ENCODE results near the gene MAN2C1. TPM values are rescaled to one million over a fixed set of nuclear protein-coding genes. Genes with fewer than 3 reads are reported as not detected.
"Not testable (repeated sequence)": the region's sequence is repeated elsewhere in the genome, so short reads cannot be mapped to it uniquely, and the experiment has no call there.

Gene MAN2C1
- total RNA-seq, 1 experiment from 2014 or later = 148 TPM

DNA sequence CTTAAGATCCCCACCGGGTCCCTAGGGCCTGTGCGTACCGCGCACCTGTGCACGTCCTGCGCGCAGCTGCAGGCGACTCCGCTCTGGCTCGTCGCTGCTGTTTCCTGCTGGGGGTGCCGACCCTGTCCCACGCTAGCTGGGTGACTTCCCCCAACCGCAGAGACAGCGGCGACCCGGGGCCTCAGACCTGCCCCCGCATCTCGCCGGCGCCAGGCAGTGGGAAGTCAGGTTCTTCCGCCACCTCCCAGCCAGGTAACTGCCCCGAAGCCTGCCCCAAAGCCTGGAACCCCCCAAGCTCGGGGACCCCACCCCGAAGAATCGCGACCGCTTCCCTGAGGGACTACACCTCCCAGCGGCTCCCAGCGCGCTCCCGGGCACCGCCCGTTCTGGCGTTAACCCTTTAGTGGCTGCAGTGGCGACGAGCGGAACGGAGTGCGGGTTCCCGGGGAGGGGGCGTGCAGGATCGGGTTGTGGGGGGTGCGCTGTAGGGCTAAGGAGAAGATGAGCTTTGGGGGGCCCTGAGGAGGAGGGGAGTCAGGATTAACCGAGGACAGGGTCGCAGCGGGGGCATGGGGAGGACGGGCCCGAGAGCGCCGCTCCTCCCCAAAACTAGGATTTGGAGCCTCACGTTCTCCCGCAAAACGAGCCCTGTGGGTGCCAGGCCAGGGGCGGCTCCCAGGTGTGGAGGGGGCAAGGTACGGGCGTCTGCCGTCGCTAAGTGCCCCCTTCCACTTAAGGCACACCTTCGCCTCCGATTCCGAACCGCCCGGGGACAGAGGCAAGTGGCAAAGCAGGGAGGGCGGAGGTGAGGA, 21.0 kb downstream of the MAN2C1 start (continued):
- TF ChIP-seq, protein P1, sequence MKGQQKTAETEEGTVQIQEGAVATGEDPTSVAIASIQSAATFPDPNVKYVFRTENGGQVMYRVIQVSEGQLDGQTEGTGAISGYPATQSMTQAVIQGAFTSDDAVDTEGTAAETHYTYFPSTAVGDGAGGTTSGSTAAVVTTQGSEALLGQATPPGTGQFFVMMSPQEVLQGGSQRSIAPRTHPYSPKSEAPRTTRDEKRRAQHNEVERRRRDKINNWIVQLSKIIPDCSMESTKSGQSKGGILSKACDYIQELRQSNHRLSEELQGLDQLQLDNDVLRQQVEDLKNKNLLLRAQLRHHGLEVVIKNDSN (CRISPR knock-in tag; IDR thresholded peaks at IDR 0.05) = 0 out of 2 replicates have a peak, but pooled peaks have one; percentile 36
- TF ChIP-seq NR2C2 (CRISPR knock-in tag; IDR thresholded peaks at IDR 0.05) (no peak), ATF1 (CRISPR knock-in tag; IDR thresholded peaks at IDR 0.05) (no peak)
- TF ChIP-seq, protein P2, sequence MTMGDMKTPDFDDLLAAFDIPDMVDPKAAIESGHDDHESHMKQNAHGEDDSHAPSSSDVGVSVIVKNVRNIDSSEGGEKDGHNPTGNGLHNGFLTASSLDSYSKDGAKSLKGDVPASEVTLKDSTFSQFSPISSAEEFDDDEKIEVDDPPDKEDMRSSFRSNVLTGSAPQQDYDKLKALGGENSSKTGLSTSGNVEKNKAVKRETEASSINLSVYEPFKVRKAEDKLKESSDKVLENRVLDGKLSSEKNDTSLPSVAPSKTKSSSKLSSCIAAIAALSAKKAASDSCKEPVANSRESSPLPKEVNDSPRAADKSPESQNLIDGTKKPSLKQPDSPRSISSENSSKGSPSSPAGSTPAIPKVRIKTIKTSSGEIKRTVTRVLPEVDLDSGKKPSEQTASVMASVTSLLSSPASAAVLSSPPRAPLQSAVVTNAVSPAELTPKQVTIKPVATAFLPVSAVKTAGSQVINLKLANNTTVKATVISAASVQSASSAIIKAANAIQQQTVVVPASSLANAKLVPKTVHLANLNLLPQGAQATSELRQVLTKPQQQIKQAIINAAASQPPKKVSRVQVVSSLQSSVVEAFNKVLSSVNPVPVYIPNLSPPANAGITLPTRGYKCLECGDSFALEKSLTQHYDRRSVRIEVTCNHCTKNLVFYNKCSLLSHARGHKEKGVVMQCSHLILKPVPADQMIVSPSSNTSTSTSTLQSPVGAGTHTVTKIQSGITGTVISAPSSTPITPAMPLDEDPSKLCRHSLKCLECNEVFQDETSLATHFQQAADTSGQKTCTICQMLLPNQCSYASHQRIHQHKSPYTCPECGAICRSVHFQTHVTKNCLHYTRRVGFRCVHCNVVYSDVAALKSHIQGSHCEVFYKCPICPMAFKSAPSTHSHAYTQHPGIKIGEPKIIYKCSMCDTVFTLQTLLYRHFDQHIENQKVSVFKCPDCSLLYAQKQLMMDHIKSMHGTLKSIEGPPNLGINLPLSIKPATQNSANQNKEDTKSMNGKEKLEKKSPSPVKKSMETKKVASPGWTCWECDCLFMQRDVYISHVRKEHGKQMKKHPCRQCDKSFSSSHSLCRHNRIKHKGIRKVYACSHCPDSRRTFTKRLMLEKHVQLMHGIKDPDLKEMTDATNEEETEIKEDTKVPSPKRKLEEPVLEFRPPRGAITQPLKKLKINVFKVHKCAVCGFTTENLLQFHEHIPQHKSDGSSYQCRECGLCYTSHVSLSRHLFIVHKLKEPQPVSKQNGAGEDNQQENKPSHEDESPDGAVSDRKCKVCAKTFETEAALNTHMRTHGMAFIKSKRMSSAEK (CRISPR knock-in tag; IDR thresholded peaks at IDR 0.05; ENCODE audit: borderline replicate concordance) = no peak

DNA sequence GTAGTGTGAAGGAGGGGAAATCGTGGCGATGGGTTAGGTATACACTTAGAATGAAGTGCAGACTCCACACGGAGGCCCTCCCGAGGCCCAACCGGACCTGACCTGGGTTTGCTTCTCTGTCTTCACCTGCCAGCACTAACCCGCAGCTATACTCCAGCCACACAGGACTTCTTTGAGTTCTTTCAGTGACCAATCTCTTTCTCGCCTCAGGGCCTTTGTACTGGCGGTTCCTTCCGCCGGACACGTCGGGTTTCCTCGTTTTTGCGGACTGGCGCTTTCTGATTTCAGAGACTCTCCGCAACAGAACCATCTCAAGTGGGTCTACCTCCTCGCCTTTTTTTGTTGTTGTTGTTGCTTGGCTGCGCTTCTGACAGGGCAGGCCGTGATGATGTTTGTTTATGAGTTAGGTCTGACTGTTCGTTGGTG, 21.6 kb downstream of the MAN2C1 start, which contains the start of gene NEIL1:
Gene NEIL1 (plus strand): TSS at position 244 of the 426 bp plus-strand sequence. CDS start 1,867 bp downstream, outside the sequence.
- H3K9me3 Mint-ChIP-seq = no peaks in the 10 kb centered on the region
- H3K27ac Mint-ChIP-seq = no peak within 1 kb of the TSS
- no peak for DNase-seq (ENCODE audit: low spot score)
- POLR2A ChIA-PET = interaction anchor here (3.1 kb wide), 1 partner anchor 21 kb away, joined by 14 read pairs; the partner anchor contains the start of gene MAN2C1
- no peaks in the 10 kb centered on the region for H3K36me3 Mint-ChIP-seq
- TF ChIP-seq ETV6 (CRISPR knock-in tag; IDR thresholded peaks at IDR 0.05) (no peak), FOXK1 (CRISPR knock-in tag; IDR thresholded peaks at IDR 0.05) (0 out of 2 replicates have a peak, but pooled peaks have one; percentile 33)
- CTCF ChIA-PET = interaction anchor here (2.0 to 3.9 kb wide), 2 partner anchors 21 to 39 kb away, joined by 7 to 25 read pairs; partner anchors contain the start of gene MAN2C1
- ATAC-seq = peak; percentile 11
- H3K27me3 Mint-ChIP-seq (ENCODE audit: low read depth) = peaks cover 35% of the 10 kb centered on the region
- peaks cover 9% of the 10 kb centered on the region for H3K4me1 Mint-ChIP-seq
- H3K4me3 Mint-ChIP-seq = peak within 1 kb of the TSS; percentile 84

DNA sequence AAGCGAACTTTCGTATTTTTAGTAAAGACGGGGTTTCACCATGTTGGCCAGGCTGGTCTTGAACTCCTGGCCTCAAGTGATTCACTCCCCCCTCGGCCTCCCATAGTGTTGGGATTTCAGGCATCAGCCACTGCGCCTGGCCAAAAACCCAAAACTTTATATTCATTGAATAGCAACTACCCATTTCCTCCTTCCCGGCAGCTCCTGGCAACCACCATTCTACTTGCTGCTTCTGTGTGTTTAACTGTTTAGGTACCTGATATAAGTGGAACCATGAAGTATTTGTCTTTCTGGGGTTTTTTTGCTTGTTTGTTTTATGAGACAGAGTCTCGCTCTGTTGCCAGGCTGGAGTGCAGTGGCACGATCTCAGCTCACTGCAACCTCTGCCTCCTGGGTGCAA, 24.5 kb downstream of the MAN2C1 start:
- Mint-ChIP-seq H3K27me3 (ENCODE audit: low read depth) (peaks cover 24% of the 10 kb centered on the region), H3K27ac (peak overlapping the region; percentile 30; the same call in 1 of the 2 replicates)
- not testable (repeated sequence) for H3K36me3 Mint-ChIP-seq; DNase-seq (ENCODE audit: low spot score); H3K9me3 Mint-ChIP-seq; H3K4me3 Mint-ChIP-seq; H3K4me1 Mint-ChIP-seq; ATAC-seq
- ChIA-PET POLR2A (interaction anchor here (0.6 kb wide), 1 partner anchor 37 kb away, joined by 3 read pairs; no protein-coding TSS in a partner anchor), CTCF (interaction anchor here (2.1 kb wide), 1 partner anchor 24 kb away, joined by 7 read pairs; the partner anchor contains the start of gene MAN2C1)

DNA sequence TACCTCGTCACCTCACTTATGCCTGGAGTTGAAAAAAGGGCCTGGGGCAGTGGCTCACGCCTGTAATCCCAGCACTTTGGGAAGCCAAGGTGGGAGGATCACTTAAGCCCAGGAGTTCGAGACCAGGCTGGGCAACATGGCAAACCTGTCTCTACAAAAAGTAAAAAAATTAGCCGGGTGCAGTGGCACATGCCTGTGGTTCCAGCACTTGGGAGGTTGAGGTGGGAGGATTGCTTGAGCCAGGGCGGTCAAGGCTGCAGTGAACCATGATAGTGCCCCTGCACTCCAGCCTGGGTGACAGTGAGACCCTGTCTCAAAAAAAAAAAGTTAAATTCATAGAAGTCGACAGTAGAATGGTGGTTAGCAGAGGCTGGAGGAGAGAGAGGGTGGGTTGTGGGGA, 26.2 kb downstream of the MAN2C1 start:
- ATAC-seq (no peak), DNase-seq (ENCODE audit: low spot score) (no peak)
- no peaks in the 10 kb centered on the region for H3K9me3 Mint-ChIP-seq
- H3K4me3 Mint-ChIP-seq = no peak overlapping the region
- 0 out of 2 replicates have a peak, but pooled peaks cover 4% of the 10 kb centered on the region for H3K4me1 Mint-ChIP-seq
- CTCF ChIA-PET = no interaction called here
- H3K27ac Mint-ChIP-seq = no peak overlapping the region
- H3K36me3 Mint-ChIP-seq = peaks cover 5% of the 10 kb centered on the region; the same call in 1 of the 2 replicates
- peaks cover 16% of the 10 kb centered on the region for H3K27me3 Mint-ChIP-seq (ENCODE audit: low read depth)
- POLR2A ChIA-PET = no interaction called here
- TF ChIP-seq CREB1 (CRISPR knock-in tag; IDR thresholded peaks at IDR 0.05) (no peak), RELA (CRISPR knock-in tag; IDR thresholded peaks at IDR 0.05; ENCODE audit: borderline replicate concordance) (no peak), ZNF121 (CRISPR knock-in tag; IDR thresholded peaks at IDR 0.05) (no peak), NR1H2 (CRISPR knock-in tag; IDR thresholded peaks at IDR 0.05) (no peak)
- TF ChIP-seq, protein P3, sequence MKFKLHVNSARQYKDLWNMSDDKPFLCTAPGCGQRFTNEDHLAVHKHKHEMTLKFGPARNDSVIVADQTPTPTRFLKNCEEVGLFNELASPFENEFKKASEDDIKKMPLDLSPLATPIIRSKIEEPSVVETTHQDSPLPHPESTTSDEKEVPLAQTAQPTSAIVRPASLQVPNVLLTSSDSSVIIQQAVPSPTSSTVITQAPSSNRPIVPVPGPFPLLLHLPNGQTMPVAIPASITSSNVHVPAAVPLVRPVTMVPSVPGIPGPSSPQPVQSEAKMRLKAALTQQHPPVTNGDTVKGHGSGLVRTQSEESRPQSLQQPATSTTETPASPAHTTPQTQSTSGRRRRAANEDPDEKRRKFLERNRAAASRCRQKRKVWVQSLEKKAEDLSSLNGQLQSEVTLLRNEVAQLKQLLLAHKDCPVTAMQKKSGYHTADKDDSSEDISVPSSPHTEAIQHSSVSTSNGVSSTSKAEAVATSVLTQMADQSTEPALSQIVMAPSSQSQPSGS (CRISPR knock-in tag; IDR thresholded peaks at IDR 0.05; ENCODE audit: borderline replicate concordance, low read depth) = no peak
- TF ChIP-seq, protein P4, sequence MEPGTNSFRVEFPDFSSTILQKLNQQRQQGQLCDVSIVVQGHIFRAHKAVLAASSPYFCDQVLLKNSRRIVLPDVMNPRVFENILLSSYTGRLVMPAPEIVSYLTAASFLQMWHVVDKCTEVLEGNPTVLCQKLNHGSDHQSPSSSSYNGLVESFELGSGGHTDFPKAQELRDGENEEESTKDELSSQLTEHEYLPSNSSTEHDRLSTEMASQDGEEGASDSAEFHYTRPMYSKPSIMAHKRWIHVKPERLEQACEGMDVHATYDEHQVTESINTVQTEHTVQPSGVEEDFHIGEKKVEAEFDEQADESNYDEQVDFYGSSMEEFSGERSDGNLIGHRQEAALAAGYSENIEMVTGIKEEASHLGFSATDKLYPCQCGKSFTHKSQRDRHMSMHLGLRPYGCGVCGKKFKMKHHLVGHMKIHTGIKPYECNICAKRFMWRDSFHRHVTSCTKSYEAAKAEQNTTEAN (CRISPR knock-in tag; IDR thresholded peaks at IDR 0.05) = no peak
- TF ChIP-seq, protein P5, sequence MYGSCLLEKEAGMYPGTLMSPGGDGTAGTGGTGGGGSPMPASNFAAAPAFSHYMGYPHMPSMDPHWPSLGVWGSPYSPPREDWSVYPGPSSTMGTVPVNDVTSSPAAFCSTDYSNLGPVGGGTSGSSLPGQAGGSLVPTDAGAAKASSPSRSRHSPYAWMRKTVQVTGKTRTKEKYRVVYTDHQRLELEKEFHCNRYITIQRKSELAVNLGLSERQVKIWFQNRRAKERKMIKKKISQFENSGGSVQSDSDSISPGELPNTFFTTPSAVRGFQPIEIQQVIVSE (CRISPR knock-in tag; IDR thresholded peaks at IDR 0.05; ENCODE audit: borderline replicate concordance) = no peak
